Measurements from ENCODE around the gene ROR2.
"Not testable (repeated sequence)": the region's sequence is repeated elsewhere in the genome, so short reads cannot be mapped to it uniquely, and the experiment has no call there.

The ROR2 gene

GRCh38 chr9:91677822-91678436 is 272.1 kb downstream of the ROR2 start:
- DNase-seq (ENCODE audit: low read depth), result no peak

- DNase-seq (ENCODE audit: low read depth), result no peak
Measured at GRCh38 chr9:91677331-91677730, 272.7 kb downstream of the ROR2 start.

GRCh38 chr9:91676046-91676445 is 274.0 kb downstream of the ROR2 start:
- no peak for DNase-seq (ENCODE audit: low read depth)

GRCh38 chr9:91664663-91665062 is 285.4 kb downstream of the ROR2 start:
- no peak for DNase-seq (ENCODE audit: low read depth)

GRCh38 chr9:91663858-91664257 is 286.2 kb downstream of the ROR2 start:
- no peak for DNase-seq (ENCODE audit: low read depth)

GRCh38 chr9:91661451-91661850 is 288.6 kb downstream of the ROR2 start:
- no peak for DNase-seq (ENCODE audit: low read depth)

GRCh38 chr9:91660521-91660920 is 289.5 kb downstream of the ROR2 start:
- no peak for DNase-seq (ENCODE audit: low read depth)

- DNase-seq (ENCODE audit: low read depth), result no peak
Measured at GRCh38 chr9:91659529-91660495, 290.2 kb downstream of the ROR2 start.

GRCh38 chr9:91658513-91659105 is 291.4 kb downstream of the ROR2 start:
- no peak for DNase-seq (ENCODE audit: low read depth)

- DNase-seq (ENCODE audit: low read depth), result no peak
Measured at GRCh38 chr9:91657501-91657900, 292.5 kb downstream of the ROR2 start.

- DNase-seq (ENCODE audit: low read depth), result no peak
Measured at GRCh38 chr9:91655658-91656057, 294.4 kb downstream of the ROR2 start.

- no peak for DNase-seq (ENCODE audit: low read depth)
Measured at GRCh38 chr9:91655215-91655614, 294.8 kb downstream of the ROR2 start.

- no peak for DNase-seq (ENCODE audit: low read depth)
Measured at GRCh38 chr9:91654527-91654926, 295.5 kb downstream of the ROR2 start.

GRCh38 chr9:91647371-91647770 is 302.7 kb downstream of the ROR2 start:
- DNase-seq (ENCODE audit: low read depth), result no peak

- no peak for DNase-seq (ENCODE audit: low read depth)
Measured at GRCh38 chr9:91646702-91647101, 303.3 kb downstream of the ROR2 start.

- no peak for DNase-seq (ENCODE audit: low read depth)
Measured at GRCh38 chr9:91644433-91644832, 305.6 kb downstream of the ROR2 start.

- no peak for DNase-seq (ENCODE audit: low read depth)
Measured at GRCh38 chr9:91643481-91644077, 306.4 kb downstream of the ROR2 start.

GRCh38 chr9:91642771-91643170 is 307.3 kb downstream of the ROR2 start:
- no peak for DNase-seq (ENCODE audit: low read depth)

GRCh38 chr9:91640428-91640827 is 309.6 kb downstream of the ROR2 start:
- DNase-seq (ENCODE audit: low read depth), result no peak

- no peak for DNase-seq (ENCODE audit: low read depth)
Measured at GRCh38 chr9:91639054-91639453, 311.0 kb downstream of the ROR2 start.

GRCh38 chr9:91634832-91635231 is 315.2 kb downstream of the ROR2 start:
- DNase-seq (ENCODE audit: low read depth), result not testable (repeated sequence)

- DNase-seq (ENCODE audit: low read depth), result no peak
Measured at GRCh38 chr9:91629718-91630117, 320.3 kb downstream of the ROR2 start.

GRCh38 chr9:91628892-91629291 is 321.1 kb downstream of the ROR2 start:
- no peak for DNase-seq (ENCODE audit: low read depth)

All from stimulated activated CD8-positive, alpha-beta memory T cell treated with anti-CD3 and anti-CD28 coated beads, Interleukin-12 subunit alpha, Interleukin-12 subunit beta, amount 100 ng/mL, for 4 hours (primary cell).